Retinal pigment epithelial cell (primary cell): ENCODE results near the gene FBP1.
A peak's percentile ranks its signal among the peaks of the same experiment; 100 is the strongest.

Source experiments
- DNase-seq: peaks from one replicate; pipeline ENCODE4 v3.0.0-alpha.2; 2010; ENCODE audit warnings: low read depth
- H3K4me3 ChIP-seq: 2 replicates; pipeline ENCODE4 v1.5.1; 2011; ENCODE audit warnings: mild to moderate bottlenecking, low read length, control low read depth, moderate library complexity
- CTCF ChIP-seq: conservative IDR thresholded peaks from 2 replicates; pipeline ENCODE4 v1.5.1; 2011; ENCODE audit warnings: low read depth, low read length, control low read depth, inconsistent platforms

The FBP1 gene

GRCh38 chr9:94563548-94563947 lies 75.8 kb downstream of the FBP1 start:
- H3K4me3 ChIP-seq = no peak overlapping the region
- peak; percentile 13 for DNase-seq
- TF ChIP-seq CTCF = peak; percentile 25

- H3K4me3 ChIP-seq = no peak overlapping the region
- TF ChIP-seq CTCF = no peak
- no peak for DNase-seq
These were observed 79.1 kb downstream of the FBP1 start for GRCh38 chr9:94560237-94560636.

- TF ChIP-seq CTCF = no peak
- DNase-seq = no peak
- H3K4me3 ChIP-seq = no peak overlapping the region
These were observed 81.9 kb downstream of the FBP1 start for GRCh38 chr9:94557376-94557775.

GRCh38 chr9:94554439-94555331 lies 84.6 kb downstream of the FBP1 start, which contains the start of gene PCAT7:
Gene PCAT7, plus strand, starts transcription at chr9:94555083.
- DNase-seq = no peak
- TF ChIP-seq CTCF = peak; percentile 38
- no peak within 1 kb of the TSS for H3K4me3 ChIP-seq

- no peak overlapping the region for H3K4me3 ChIP-seq
- no peak for DNase-seq
- TF ChIP-seq CTCF = no peak
These were observed 85.3 kb downstream of the FBP1 start for GRCh38 chr9:94554078-94554438.
